Nephron (organoid): ENCODE data around the gene TRIML2.
"Not testable (repeated sequence)": the region's sequence is repeated elsewhere in the genome, so short reads cannot be mapped to it uniquely, and the experiment has no call there.

Experiments used
- H3K27ac Mint-ChIP-seq, 3 experiments: 2 replicates each; pipeline ENCODE4 v1.8.0; 2020; ENCODE audit warnings: mixed read lengths in 3 of 3, mild to moderate bottlenecking in 2 of 3, moderate library complexity in 1 of 3
- H3K27me3 Mint-ChIP-seq: 2 replicates; pipeline ENCODE4 v1.8.0; 2021; ENCODE audit warnings: low read depth, mild to moderate bottlenecking, moderate library complexity, mixed read lengths
- H3K36me3 Mint-ChIP-seq: 2 replicates; pipeline ENCODE4 v1.8.0; 2020; ENCODE audit warnings: low read depth, mixed read lengths
- H3K4me1 Mint-ChIP-seq: 2 replicates; pipeline ENCODE4 v1.8.0; 2020; ENCODE audit warnings: mixed read lengths
- H3K4me3 Mint-ChIP-seq, 3 experiments: 2 replicates each; pipeline ENCODE4 v1.8.0; 2020; ENCODE audit warnings: mild to moderate bottlenecking in 3 of 3, mixed read lengths in 3 of 3, moderate library complexity in 2 of 3
- H3K9me3 Mint-ChIP-seq: 2 replicates; pipeline ENCODE4 v1.8.0; 2020; ENCODE audit warnings: mixed read lengths
- TF ChIP-seq, protein P1 (sequence below), 3 experiments: fragments of 200-600 bp; sonication (generic); IDR thresholded peaks; one replicate each; pipeline ENCODE4 v1.5.0; 2021; ENCODE audit warnings: antibody characterized with exemption in 3 of 3; ENCODE audit not compliant: unreplicated experiment in 3 of 3

The TRIML2 gene

DNA sequence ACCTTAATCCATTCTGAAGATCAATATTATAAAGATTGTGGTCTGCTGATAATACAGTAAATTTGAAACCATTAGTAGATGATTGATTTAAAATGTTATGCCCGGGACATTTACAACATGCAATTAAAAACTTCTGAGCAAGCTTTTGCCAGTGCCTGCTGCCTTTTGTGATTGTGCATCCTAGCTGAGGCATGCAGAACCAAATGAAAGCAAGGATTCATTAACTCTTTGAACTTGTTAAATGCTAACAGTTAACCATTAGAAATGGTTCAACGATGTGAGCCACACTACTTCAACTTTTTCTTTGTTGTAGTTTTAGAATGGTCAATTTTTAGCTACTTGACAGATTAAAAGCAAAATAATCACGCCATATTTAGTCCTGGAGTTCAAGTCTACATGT, 62.7 kb downstream of the TRIML2 start:
- Mint-ChIP-seq H3K4me3 (no peak overlapping the region), H3K4me1 (no peaks in the 10 kb centered on the region), H3K36me3 (no peaks in the 10 kb centered on the region), H3K27me3 (no peaks in the 10 kb centered on the region), H3K9me3 (no peaks in the 10 kb centered on the region), H3K27ac (peak overlapping the region in 1 of 3 experiments; percentile 7)
- TF ChIP-seq, protein P1, sequence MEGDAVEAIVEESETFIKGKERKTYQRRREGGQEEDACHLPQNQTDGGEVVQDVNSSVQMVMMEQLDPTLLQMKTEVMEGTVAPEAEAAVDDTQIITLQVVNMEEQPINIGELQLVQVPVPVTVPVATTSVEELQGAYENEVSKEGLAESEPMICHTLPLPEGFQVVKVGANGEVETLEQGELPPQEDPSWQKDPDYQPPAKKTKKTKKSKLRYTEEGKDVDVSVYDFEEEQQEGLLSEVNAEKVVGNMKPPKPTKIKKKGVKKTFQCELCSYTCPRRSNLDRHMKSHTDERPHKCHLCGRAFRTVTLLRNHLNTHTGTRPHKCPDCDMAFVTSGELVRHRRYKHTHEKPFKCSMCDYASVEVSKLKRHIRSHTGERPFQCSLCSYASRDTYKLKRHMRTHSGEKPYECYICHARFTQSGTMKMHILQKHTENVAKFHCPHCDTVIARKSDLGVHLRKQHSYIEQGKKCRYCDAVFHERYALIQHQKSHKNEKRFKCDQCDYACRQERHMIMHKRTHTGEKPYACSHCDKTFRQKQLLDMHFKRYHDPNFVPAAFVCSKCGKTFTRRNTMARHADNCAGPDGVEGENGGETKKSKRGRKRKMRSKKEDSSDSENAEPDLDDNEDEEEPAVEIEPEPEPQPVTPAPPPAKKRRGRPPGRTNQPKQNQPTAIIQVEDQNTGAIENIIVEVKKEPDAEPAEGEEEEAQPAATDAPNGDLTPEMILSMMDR (IDR thresholded peaks at IDR 0.05; ENCODE audit: unreplicated experiment in 3 of 3), result no peak

GRCh38 chr4:188045461-188045860, 63.9 kb downstream of the TRIML2 start:
- not testable (repeated sequence) for H3K9me3 Mint-ChIP-seq, H3K27ac Mint-ChIP-seq, H3K4me1 Mint-ChIP-seq, H3K4me3 Mint-ChIP-seq, H3K36me3 Mint-ChIP-seq, H3K27me3 Mint-ChIP-seq

DNA sequence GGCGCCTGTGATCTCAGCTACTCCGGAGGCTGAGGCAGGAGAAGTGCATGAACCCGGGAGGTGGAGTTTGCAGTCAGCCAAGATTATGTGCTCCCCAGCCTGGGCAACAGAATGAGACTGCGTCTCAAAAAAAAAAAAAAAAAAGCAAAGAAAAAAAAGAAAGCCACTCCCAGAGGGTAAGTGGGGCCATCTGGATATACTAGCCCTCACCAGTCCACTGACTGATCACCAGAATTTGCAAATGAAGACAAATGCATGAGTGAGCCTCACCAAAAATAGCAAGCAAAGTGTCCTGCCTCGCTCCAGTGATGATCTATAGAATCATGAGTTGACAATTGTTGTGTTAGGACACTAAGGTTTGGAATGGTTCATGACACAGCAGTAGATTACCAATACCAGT, 66.2 kb downstream of the TRIML2 start:
- H3K27me3 Mint-ChIP-seq, result no peaks in the 10 kb centered on the region
- no peaks in the 10 kb centered on the region for H3K4me1 Mint-ChIP-seq
- H3K9me3 Mint-ChIP-seq, result no peaks in the 10 kb centered on the region
- H3K36me3 Mint-ChIP-seq, result no peaks in the 10 kb centered on the region
- no peak overlapping the region for H3K4me3 Mint-ChIP-seq
- no peak overlapping the region for H3K27ac Mint-ChIP-seq
- TF ChIP-seq, protein P1 (IDR thresholded peaks at IDR 0.05; ENCODE audit: unreplicated experiment in 3 of 3), result no peak

DNA sequence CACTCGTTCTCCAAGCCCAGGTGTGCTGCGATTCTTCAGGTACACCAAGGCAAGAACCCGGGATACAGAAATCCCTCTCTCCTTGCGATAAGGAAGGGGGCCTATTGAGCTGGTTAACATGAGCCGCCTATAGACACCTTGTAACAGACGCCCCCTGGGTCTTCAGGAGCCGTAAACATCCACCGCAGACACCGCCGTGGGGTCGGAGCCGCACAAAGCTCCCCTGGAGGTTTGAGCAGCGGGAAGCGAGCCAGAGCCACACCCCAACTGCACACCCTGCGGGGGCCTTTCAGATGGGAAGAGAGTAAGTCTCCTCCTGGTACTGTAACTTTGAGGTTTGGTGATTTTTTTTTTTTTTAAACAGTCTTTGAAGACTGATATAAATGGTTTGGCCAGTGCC, 67.2 kb downstream of the TRIML2 start:
- TF ChIP-seq, protein P1 (IDR thresholded peaks at IDR 0.05; ENCODE audit: unreplicated experiment in 3 of 3), result no peak
- H3K9me3 Mint-ChIP-seq, result no peaks in the 10 kb centered on the region
- no peaks in the 10 kb centered on the region for H3K36me3 Mint-ChIP-seq
- no peaks in the 10 kb centered on the region for H3K27me3 Mint-ChIP-seq
- H3K4me1 Mint-ChIP-seq, result no peaks in the 10 kb centered on the region
- no peak overlapping the region for H3K27ac Mint-ChIP-seq
- no peak overlapping the region for H3K4me3 Mint-ChIP-seq

DNA sequence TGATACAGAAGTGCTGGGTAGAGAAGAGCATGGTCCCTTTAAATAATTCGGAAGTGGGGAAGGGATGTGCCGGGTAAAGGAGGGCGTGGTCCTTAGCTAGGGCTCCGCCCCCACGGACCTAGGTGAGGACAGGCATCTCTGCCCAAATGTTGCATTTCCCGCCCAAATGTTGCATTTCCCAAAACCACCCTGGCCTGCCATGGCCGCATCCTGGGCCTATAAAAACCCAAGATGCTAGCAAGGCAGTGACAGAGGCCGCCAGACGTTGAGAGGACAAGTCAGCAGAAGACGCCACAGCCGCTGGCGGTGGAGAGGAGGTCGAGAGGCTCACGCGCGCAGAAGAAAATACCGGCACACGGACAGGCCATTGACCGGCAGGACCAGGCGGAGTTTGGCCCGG, 67.7 kb downstream of the TRIML2 start:
- Mint-ChIP-seq H3K4me3 (no peak overlapping the region), H3K4me1 (no peaks in the 10 kb centered on the region)
- TF ChIP-seq, protein P1 (IDR thresholded peaks at IDR 0.05; ENCODE audit: unreplicated experiment in 3 of 3), result no peak

More for the DNA sequence above, 67.7 kb downstream of the TRIML2 start:
- Mint-ChIP-seq H3K36me3 (no peaks in the 10 kb centered on the region), H3K27me3 (no peaks in the 10 kb centered on the region), H3K27ac (no peak overlapping the region), H3K9me3 (no peaks in the 10 kb centered on the region)
